Chondrocyte (in vitro differentiated cells): ENCODE measurements around the gene CDC42BPB. TPM values are rescaled to one million over a fixed set of nuclear protein-coding genes. Genes with fewer than 3 reads are reported as not detected.

Source experiments
- DNase-seq: peaks from one replicate; pipeline ENCODE4 v3.0.0; 2021; ENCODE audit warnings: mixed read lengths, low spot score
- H3K27ac Mint-ChIP-seq: one replicate; pipeline ENCODE4 v1.8.0; 2021; ENCODE audit warnings: mild to moderate bottlenecking, moderate library complexity, mixed read lengths; ENCODE audit not compliant: unreplicated experiment
- H3K27me3 Mint-ChIP-seq: 2 replicates; pipeline ENCODE4 v1.8.0; 2021; ENCODE audit warnings: low read depth, mixed read lengths
- H3K36me3 Mint-ChIP-seq: 2 replicates; pipeline ENCODE4 v1.8.0; 2021; ENCODE audit warnings: low read depth, mixed read lengths
- H3K4me1 Mint-ChIP-seq: 2 replicates; pipeline ENCODE4 v1.8.0; 2021; ENCODE audit warnings: low read depth, mild to moderate bottlenecking, mixed read lengths
- H3K4me3 Mint-ChIP-seq: one replicate; pipeline ENCODE4 v1.8.0; 2021; ENCODE audit warnings: mild to moderate bottlenecking, moderate library complexity, mixed read lengths; ENCODE audit not compliant: unreplicated experiment
- H3K9me3 Mint-ChIP-seq: 2 replicates; pipeline ENCODE4 v1.8.0; 2021; ENCODE audit warnings: low read depth, mixed read lengths
- total RNA-seq: library from RNA; stranded (reverse); gene quantifications from 3 replicates; pipeline ENCODE4 v1.2.1, GENCODE V29; 2021
- TF ChIP-seq, protein P1 (sequence below): fragments of 200-600 bp; sonication (generic); IDR thresholded peaks from 2 replicates; pipeline ENCODE4 v1.5.0; 2021; ENCODE audit warnings: antibody characterized with exemption, mild to moderate bottlenecking, moderate library complexity

CDC42BPB gene
- total RNA-seq, 1 donor from 2014 or later = 106 TPM

GRCh38 chr14:102922490-102923200 lies 134.7 kb downstream of the CDC42BPB start, which contains the start of gene AMN:
Gene AMN (plus strand): TSS chr14:102922663. CDS start chr14:102922689, 26 bp downstream.
- Mint-ChIP-seq H3K27me3 (no peaks in the 10 kb centered on the region), H3K36me3 (no peaks in the 10 kb centered on the region), H3K9me3 (no peaks in the 10 kb centered on the region), H3K4me1 (no peaks in the 10 kb centered on the region), H3K27ac (no peak within 1 kb of the TSS), H3K4me3 (no peak within 1 kb of the TSS)
- TF ChIP-seq, protein P1, sequence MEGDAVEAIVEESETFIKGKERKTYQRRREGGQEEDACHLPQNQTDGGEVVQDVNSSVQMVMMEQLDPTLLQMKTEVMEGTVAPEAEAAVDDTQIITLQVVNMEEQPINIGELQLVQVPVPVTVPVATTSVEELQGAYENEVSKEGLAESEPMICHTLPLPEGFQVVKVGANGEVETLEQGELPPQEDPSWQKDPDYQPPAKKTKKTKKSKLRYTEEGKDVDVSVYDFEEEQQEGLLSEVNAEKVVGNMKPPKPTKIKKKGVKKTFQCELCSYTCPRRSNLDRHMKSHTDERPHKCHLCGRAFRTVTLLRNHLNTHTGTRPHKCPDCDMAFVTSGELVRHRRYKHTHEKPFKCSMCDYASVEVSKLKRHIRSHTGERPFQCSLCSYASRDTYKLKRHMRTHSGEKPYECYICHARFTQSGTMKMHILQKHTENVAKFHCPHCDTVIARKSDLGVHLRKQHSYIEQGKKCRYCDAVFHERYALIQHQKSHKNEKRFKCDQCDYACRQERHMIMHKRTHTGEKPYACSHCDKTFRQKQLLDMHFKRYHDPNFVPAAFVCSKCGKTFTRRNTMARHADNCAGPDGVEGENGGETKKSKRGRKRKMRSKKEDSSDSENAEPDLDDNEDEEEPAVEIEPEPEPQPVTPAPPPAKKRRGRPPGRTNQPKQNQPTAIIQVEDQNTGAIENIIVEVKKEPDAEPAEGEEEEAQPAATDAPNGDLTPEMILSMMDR = no peak
- peak; percentile 85 for DNase-seq

GRCh38 chr14:102920998-102921304 lies 136.4 kb downstream of the CDC42BPB start:
- TF ChIP-seq, protein P1 = no peak
- Mint-ChIP-seq H3K9me3 (no peaks in the 10 kb centered on the region), H3K27me3 (no peaks in the 10 kb centered on the region), H3K4me3 (no peak overlapping the region), H3K27ac (no peak overlapping the region), H3K4me1 (no peaks in the 10 kb centered on the region), H3K36me3 (no peaks in the 10 kb centered on the region)
- DNase-seq = no peak

GRCh38 chr14:102920273-102920997 lies 136.9 kb downstream of the CDC42BPB start:
- Mint-ChIP-seq H3K27ac (no peak overlapping the region), H3K4me3 (no peak overlapping the region), H3K36me3 (no peaks in the 10 kb centered on the region), H3K27me3 (no peaks in the 10 kb centered on the region), H3K9me3 (no peaks in the 10 kb centered on the region), H3K4me1 (no peaks in the 10 kb centered on the region)
- DNase-seq = no peak
- TF ChIP-seq, protein P1 = no peak

- no peak overlapping the region for H3K27ac Mint-ChIP-seq
- no peak for DNase-seq
- H3K4me1 Mint-ChIP-seq = no peaks in the 10 kb centered on the region
- H3K9me3 Mint-ChIP-seq = no peaks in the 10 kb centered on the region
- TF ChIP-seq, protein P1 = no peak
- H3K36me3 Mint-ChIP-seq = no peaks in the 10 kb centered on the region
- H3K27me3 Mint-ChIP-seq = no peaks in the 10 kb centered on the region
- H3K4me3 Mint-ChIP-seq = no peak overlapping the region
These were observed 138.9 kb downstream of the CDC42BPB start for GRCh38 chr14:102918438-102918837.

DNA sequence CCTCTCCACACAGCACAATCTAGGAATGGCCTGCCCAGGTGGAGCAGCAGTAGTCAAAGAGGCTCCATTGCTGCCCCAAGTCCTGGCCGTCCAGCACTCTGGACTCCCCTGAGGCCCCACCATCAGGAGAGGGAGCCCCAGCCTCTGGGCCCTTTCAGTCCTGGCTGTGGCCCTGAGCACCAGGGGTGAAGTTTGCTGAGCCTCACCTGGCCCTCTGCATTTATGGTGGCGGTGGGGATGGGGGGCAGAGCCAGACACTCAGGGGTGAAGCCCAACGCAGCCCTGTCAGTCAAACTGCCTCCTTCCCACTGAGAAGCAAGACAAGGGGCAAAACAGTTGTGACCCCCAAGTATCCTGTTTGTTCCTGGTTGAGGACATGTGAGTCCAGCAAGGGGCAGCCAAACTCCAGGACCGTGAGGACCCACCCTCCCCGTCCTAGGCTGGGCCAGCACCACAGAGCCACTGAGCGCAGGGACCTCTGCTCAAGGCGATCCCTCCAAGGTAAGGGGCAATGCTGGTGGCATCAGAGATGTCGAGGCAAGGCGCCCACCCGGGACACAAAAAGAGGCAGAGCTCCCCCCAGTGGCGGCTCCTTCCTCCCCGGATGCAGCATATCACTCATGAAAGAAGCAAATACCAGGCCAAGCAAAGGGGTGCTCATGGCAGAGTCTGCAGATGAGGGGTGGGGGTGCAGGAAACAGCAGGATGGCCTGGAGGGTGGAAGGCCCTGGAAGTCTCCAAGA lies 139.7 kb downstream of the CDC42BPB start:
- DNase-seq = no peak
- no peak overlapping the region for H3K4me3 Mint-ChIP-seq

More for the DNA sequence above, 139.7 kb downstream of the CDC42BPB start:
- H3K36me3 Mint-ChIP-seq = no peaks in the 10 kb centered on the region
- TF ChIP-seq, protein P1 = peak; percentile 83
- H3K9me3 Mint-ChIP-seq = no peaks in the 10 kb centered on the region
- no peaks in the 10 kb centered on the region for H3K4me1 Mint-ChIP-seq
- no peak overlapping the region for H3K27ac Mint-ChIP-seq
- H3K27me3 Mint-ChIP-seq = no peaks in the 10 kb centered on the region
